K562 (cell line): ENCODE results near the gene DHRS13. TPM values are rescaled to one million over a fixed set of nuclear protein-coding genes. Genes with fewer than 3 reads are reported as not detected.

ENCODE experiments used
- ATAC-seq: fragments of 200-7000 bp; cut with Tn5 transposase; 3 replicates; pipeline ENCODE4 v1.9.1; 2020; ENCODE audit warnings: moderate library complexity
- BruUV-seq: library from RNA; stranded (reverse); fragments of 400-500 nt; replicated peaks from 2 replicates; lab custom pipeline; 2021; lab: Mats Ljungman, UMichigan
- CTCF ChIA-PET: fragments of 300-600 bp; formaldehyde crosslinking; extraction: SDS; loops from one replicate; lab custom pipeline; 2021; ENCODE audit warnings: low intra/inter-chr PET ratio; lab: Yijun Ruan, JAX
- POLR2A ChIA-PET: fragments of 300-600, 350-650 bp; sonication (Branson Sonifier 250); formaldehyde crosslinking; extraction: SDS; loops from one replicate; lab custom pipeline; 2021; ENCODE audit warnings: antibody characterized with exemption, inconsistent platforms; lab: Yijun Ruan, JAX
- DNase-seq, 4 experiments: peaks; one replicate each; pipeline versions ENCODE4 v3.0.0 to v3.0.0-alpha.2; 2011 to 2018; ENCODE audit warnings: low spot score in 3 of 4, mixed read lengths in 3 of 4; ENCODE audit errors: extremely low read depth in 1 of 4
- FAIRE-seq: peaks from 2 replicates; lab custom pipeline; 2011; peaks lifted over from hg19 to GRCh38; lab: Jason Lieb, UNC
- H2AFZ ChIP-seq: 2 replicates; pipeline ENCODE4 v1.6.0; 2011; ENCODE audit warnings: low read depth, low read length, control low read depth, inconsistent platforms
- H3K27ac ChIP-seq: fragments of 200-600 bp; 3 replicates; pipeline ENCODE4 v1.8.0; 2011; ENCODE audit warnings: low read depth, mild to moderate bottlenecking, control low read depth, inconsistent platforms, low read length, moderate library complexity, mixed read lengths; ENCODE audit errors: extremely low read depth
- H3K27me3 ChIP-seq, 2 experiments: fragments of 300-600 bp in 1 of 2; 2 replicates in 1 of 2; 3 replicates in 1 of 2; pipeline versions ENCODE4 v1.6.0 to v1.8.0; 2011; ENCODE audit warnings: inconsistent platforms in 2 of 2, low read length in 2 of 2, mild to moderate bottlenecking in 1 of 2, mixed read lengths in 1 of 2, moderate library complexity in 1 of 2; ENCODE audit not compliant: control insufficient read depth in 2 of 2, insufficient read depth in 2 of 2
- H3K36me3 ChIP-seq: fragments of 300-600 bp; 3 replicates; pipeline ENCODE4 v1.8.0; 2011; ENCODE audit warnings: mild to moderate bottlenecking, low read length, inconsistent platforms; ENCODE audit not compliant: control insufficient read depth, insufficient read depth
- H3K4me1 ChIP-seq, 2 experiments: fragments of 200-600 bp in 1 of 2; replicated peaks in 1 of 2; 2 replicates in 1 of 2; 3 replicates in 1 of 2; pipeline versions ENCODE4 v1.5.1 to v1.8.0; 2011; ENCODE audit warnings: inconsistent platforms in 2 of 2, low read length in 2 of 2, mild to moderate bottlenecking in 1 of 2, mixed read lengths in 1 of 2, moderate library complexity in 1 of 2; ENCODE audit not compliant: control insufficient read depth in 2 of 2, insufficient read depth in 2 of 2
- H3K4me2 ChIP-seq: 2 replicates; pipeline ENCODE4 v1.6.1; 2011; ENCODE audit warnings: low read length, control low read depth, inconsistent platforms, mixed read lengths; ENCODE audit not compliant: insufficient read depth
- H3K4me3 ChIP-seq: fragments of 200-600 bp; sonication (generic), shearing (Covaris generic); 2 replicates; pipeline ENCODE4 v1.5.1; 2016; ENCODE audit warnings: control low read depth, inconsistent platforms
- H3K79me2 ChIP-seq: fragments of 200-600 bp; 3 replicates; pipeline ENCODE4 v1.8.0; 2011; ENCODE audit warnings: low read length, inconsistent platforms; ENCODE audit not compliant: control insufficient read depth, insufficient read depth
- H3K9ac ChIP-seq, 2 experiments: 2 replicates each; pipeline versions ENCODE4 v1.6.0 to v1.6.1; 2011; ENCODE audit warnings: low read depth in 2 of 2, low read length in 2 of 2, control low read depth in 1 of 2, inconsistent platforms in 1 of 2, mild to moderate bottlenecking in 1 of 2, mixed read lengths in 1 of 2; ENCODE audit not compliant: insufficient read depth in 1 of 2
- H3K9me1 ChIP-seq: one replicate; pipeline ENCODE4 v1.6.0; 2011; ENCODE audit warnings: inconsistent platforms, mild to moderate bottlenecking, low read length, moderate library complexity; ENCODE audit not compliant: control insufficient read depth, insufficient read depth
- H3K9me3 ChIP-seq: replicated peaks from 2 replicates; pipeline ENCODE4 v1.5.1; 2011; ENCODE audit warnings: low read depth, low read length, inconsistent platforms; ENCODE audit not compliant: control insufficient read depth, insufficient read depth
- H4K20me1 ChIP-seq: replicated peaks from 2 replicates; pipeline ENCODE4 v1.6.1; 2011; ENCODE audit warnings: low read length, inconsistent platforms, mixed read lengths; ENCODE audit not compliant: control insufficient read depth, insufficient read depth
- ARID3B ChIP-seq: fragments of 250-450 bp; sonication (Bioruptor Pico); IDR thresholded peaks from 2 replicates; pipeline ENCODE4 v1.4.0; 2020; ENCODE audit warnings: borderline replicate concordance
- CBFB ChIP-seq: sonication (generic); formaldehyde crosslinking; IDR thresholded peaks from 2 replicates; pipeline ENCODE4 v1.4.0; 2020; ENCODE audit warnings: mild to moderate bottlenecking, missing genetic modification reagents
- DPF2 ChIP-seq: fragments of 450-650 bp; IDR thresholded peaks from 2 replicates; pipeline ENCODE4 v1.6.1; 2016
- MIER1 ChIP-seq: fragments of 450-650 bp; IDR thresholded peaks from 2 replicates; pipeline ENCODE4 v1.6.1; 2016; ENCODE audit warnings: antibody characterized with exemption, mild to moderate bottlenecking, low read depth
- MYNN ChIP-seq, 2 experiments: sonication (generic); formaldehyde crosslinking in 1 of 2; IDR thresholded peaks; 2 replicates each; pipeline versions ENCODE4 v1.5.0 to v1.6.1; 2016 to 2020; ENCODE audit warnings: antibody characterized with exemption in 1 of 2, missing genetic modification reagents in 1 of 2
- RAD51 ChIP-seq: fragments of 450-650 bp; IDR thresholded peaks from 2 replicates; pipeline ENCODE4 v1.7.1; 2016; ENCODE audit warnings: low read depth, mild to moderate bottlenecking, borderline replicate concordance
- SIN3A ChIP-seq, 2 experiments: fragments of 150-350 bp in 1 of 2; IDR thresholded peaks; 2 replicates each; pipeline ENCODE4 v1.6.1; 2011 to 2016; ENCODE audit warnings: borderline replicate concordance in 2 of 2, low read depth in 2 of 2, low read length in 2 of 2, mild to moderate bottlenecking in 2 of 2, moderate library complexity in 2 of 2; ENCODE audit not compliant: control insufficient read depth in 1 of 2
- TFAP4 ChIP-seq: sonication (generic); formaldehyde crosslinking; IDR thresholded peaks from 2 replicates; pipeline ENCODE4 v1.8.0; 2022; ENCODE audit warnings: missing genetic modification reagents, mild to moderate bottlenecking, moderate library complexity, borderline replicate concordance
- TOE1 ChIP-seq, 2 experiments: fragments of 450-650 bp in 1 of 2; sonication (generic) in 1 of 2; formaldehyde crosslinking in 1 of 2; IDR thresholded peaks; 2 replicates each; pipeline versions ENCODE4 v1.7.1 to v1.8.0; 2016 to 2022; ENCODE audit warnings: borderline replicate concordance in 2 of 2, mild to moderate bottlenecking in 2 of 2, antibody characterized with exemption in 1 of 2, inconsistent platforms in 1 of 2, low read depth in 1 of 2, missing genetic modification reagents in 1 of 2, moderate library complexity in 1 of 2
- ZFP91 ChIP-seq: sonication (generic); formaldehyde crosslinking; IDR thresholded peaks from 2 replicates; pipeline ENCODE4 v1.8.0; 2022; ENCODE audit warnings: mild to moderate bottlenecking, missing genetic modification reagents
- ZNF263 ChIP-seq: sonication (generic); formaldehyde crosslinking; IDR thresholded peaks from 2 replicates; pipeline ENCODE4 v1.8.0; 2022; ENCODE audit warnings: mild to moderate bottlenecking, missing genetic modification reagents, borderline replicate concordance
- ZNF511 ChIP-seq: sonication (generic); formaldehyde crosslinking; IDR thresholded peaks from 2 replicates; pipeline ENCODE4 v1.8.0; 2022; ENCODE audit warnings: mild to moderate bottlenecking, missing genetic modification reagents
- WGBS: fragments of 100-300 bp; shearing (Covaris generic); methylation state at CpG from one replicate; pipeline ENCODE4 v1.1.6; 2016; ENCODE audit warnings: low coverage, mixed read lengths; ENCODE audit not compliant: insufficient coverage; ENCODE audit errors: missing lambda C conversion rate; 5-methylcytosine and 5-hydroxymethylcytosine counted together
- in situ Hi-C: fragments of 300-500 bp; cut with MboI; formaldehyde crosslinking; loops from 4 replicates; pipeline ENCODE4 v1.15.0; 2018; ENCODE audit warnings: inconsistent platforms, mixed read lengths
- intact Hi-C: fragments of 100-400 bp; cut with micrococcal nuclease; formaldehyde crosslinking; loops from 2 replicates; pipeline ENCODE4 v1.14.2; 2022
- polyA plus RNA-seq, 8 experiments: library from polyadenylated mRNA; depleted of rRNA in 4 of 8; stranded (reverse) in 5 of 8; unstranded in 3 of 8; fragments of >200 nt; fragmentation: Nextera tagmentation in 2 of 8; fragmentation: Illumina TruSeq in 1 of 8; extraction: Ambion mirVana in 2 of 8; extraction: Trizol in 1 of 8; gene quantifications; 2 replicates each; pipeline versions ENCODE4 v1.2.1 to v1.2.3, GENCODE V29; 2011 to 2014; ENCODE audit warnings: inconsistent platforms in 1 of 8, missing spikeins in 1 of 8
- total RNA-seq, 7 experiments: library from RNA; depleted of rRNA in 6 of 7; stranded (reverse); fragments of >200 nt in 6 of 7; fragmentation: Illumina TruSeq in 2 of 7; extraction: Trizol in 2 of 7; gene quantifications; 2 replicates each; pipeline versions ENCODE4 v1.2.1 to v1.2.3, GENCODE V29; 2011 to 2021; ENCODE audit warnings: low replicate concordance in 1 of 7

DHRS13 gene
- total and polyA plus RNA-seq, 9 of the 15 experiments (the other 6 are each of a cell fraction or from before 2014, with no cell fraction given), result 0.32 to 52.3 (median 34.3) TPM; not detected in 1

- no peak for TF ChIP-seq ZFP91
Observed at GRCh38 chr17:28861393-28862203, 41.3 kb downstream of the DHRS13 start (continued).

- POLR2A ChIA-PET, result interaction anchor here (0.5 to 7.5 kb wide), 13 partner anchors 11 to 141 kb away, joined by 3 to 49 read pairs (median 4); partner anchors contain the start of gene RPL23A
- no peak overlapping the region for H2AFZ ChIP-seq
- H3K9me3 ChIP-seq, result no peaks in the 10 kb centered on the region
- FAIRE-seq (peak; percentile 85), ATAC-seq (peak; percentile 64), DNase-seq (peak; percentile 85 to 89 (median 89))
- H4K20me1 ChIP-seq, result no peaks in the 10 kb centered on the region
- H3K4me2 ChIP-seq, result peak overlapping the region; percentile 91
- H3K36me3 ChIP-seq, result peaks cover 44% of the 10 kb centered on the region
- H3K9me1 ChIP-seq, result no peaks in the 10 kb centered on the region
- H3K27me3 ChIP-seq, result no peaks in the 10 kb centered on the region
- H3K27ac ChIP-seq, result peak overlapping the region; percentile 71
- peak overlapping the region; percentile 73 to 88 for H3K9ac ChIP-seq
- intact Hi-C loops, result loop anchor here (5.0 kb wide), 2 partner anchors 42 to 133 kb away; partner anchors contain the start of genes DHRS13, NEK8 and TLCD1
- BruUV-seq, result no TSS peak
- H3K79me2 ChIP-seq, result peaks cover 79% of the 10 kb centered on the region
- peak overlapping the region; percentile 49 for H3K4me3 ChIP-seq
- 7% methylated on average over 4 of the region's 4 CpGs for WGBS
- peaks cover 43 to 53% of the 10 kb centered on the region in 2 experiments for H3K4me1 ChIP-seq
- CTCF ChIA-PET, result no interaction called here
- in situ Hi-C loops, result no loop called here
- peak; percentile 42; the same call in 1 of the 2 replicates for TF ChIP-seq ZNF263
- no peak for TF ChIP-seq MIER1
- peak; percentile 47 for TF ChIP-seq DPF2
- TF ChIP-seq MYNN (IDR thresholded peaks at IDR 0.05), result peak; percentile 50; the same call in 1 of the 2 replicates
- TF ChIP-seq MYNN (CRISPR knock-in tag; IDR thresholded peaks at IDR 0.05), result no peak
- peak; percentile 97 for TF ChIP-seq RAD51
- TF ChIP-seq CBFB, result 0 out of 2 replicates have a peak, but pooled peaks have one; percentile 23
- 0 out of 4 replicates have a peak, but pooled peaks of 1 of the 2 experiments have one; percentile 5 for TF ChIP-seq SIN3A (IDR thresholded peaks at IDR 0.05; ENCODE audit: borderline replicate concordance in 2 of 2, control insufficient read depth in 1 of 2, low read depth in 2 of 2, low read length in 2 of 2)
- peak; percentile 72 for TF ChIP-seq TFAP4 (CRISPR knock-in tag)
- no peak for TF ChIP-seq ARID3B (CRISPR knock-in tag)
- peak; percentile 94 for TF ChIP-seq TOE1 (IDR thresholded peaks at IDR 0.05; ENCODE audit: borderline replicate concordance)
- no peak for TF ChIP-seq TOE1 (CRISPR knock-in tag; IDR thresholded peaks at IDR 0.05; ENCODE audit: borderline replicate concordance, low read depth)
- TF ChIP-seq ZNF511 (CRISPR knock-in tag), result peak; percentile 66; the same call in 1 of the 2 replicates
Observed at GRCh38 chr17:28860363-28860808, 42.5 kb downstream of the DHRS13 start.
